DMS114 treated with DMSO at 0.1 percent for 48 hours (cell line): ENCODE data around the gene SPINK1.
"Not testable (repeated sequence)": the region's sequence is repeated elsewhere in the genome, so short reads cannot be mapped to it uniquely, and the experiment has no call there.

Source experiments
- DNase-seq: peaks from one replicate; lab custom pipeline; 2025; ENCODE audit not compliant: unreplicated experiment; lab: John Stamatoyannopoulos, UW

Gene SPINK1

GRCh38 chr5:147809830-147810666 is 21.4 kb downstream of the SPINK1 start:
- no peak for DNase-seq

GRCh38 chr5:147805030-147805454 is 26.4 kb downstream of the SPINK1 start:
- no peak for DNase-seq

- no peak for DNase-seq
These were observed 27.1 kb downstream of the SPINK1 start for GRCh38 chr5:147804334-147804733.

- DNase-seq = no peak
These were observed 27.5 kb downstream of the SPINK1 start for GRCh38 chr5:147803926-147804325.

- not testable (repeated sequence) for DNase-seq
These were observed 28.3 kb downstream of the SPINK1 start for GRCh38 chr5:147803161-147803560.

GRCh38 chr5:147801461-147801860 is 30.0 kb downstream of the SPINK1 start:
- no peak for DNase-seq

- no peak for DNase-seq
These were observed 31.0 kb downstream of the SPINK1 start for GRCh38 chr5:147800491-147800890.

- DNase-seq = no peak
These were observed 34.7 kb downstream of the SPINK1 start for GRCh38 chr5:147796556-147797308.

- no peak for DNase-seq
These were observed 40.3 kb downstream of the SPINK1 start for GRCh38 chr5:147791181-147791580.

GRCh38 chr5:147789820-147790219 is 41.7 kb downstream of the SPINK1 start:
- DNase-seq = no peak

GRCh38 chr5:147788023-147788422 is 43.4 kb downstream of the SPINK1 start:
- no peak for DNase-seq

GRCh38 chr5:147786142-147786541 is 45.3 kb downstream of the SPINK1 start:
- DNase-seq = no peak

- DNase-seq = no peak
These were observed 47.1 kb downstream of the SPINK1 start for GRCh38 chr5:147784146-147784987.

- no peak for DNase-seq
These were observed 49.1 kb downstream of the SPINK1 start, which contains the start of gene JAKMIP2 for GRCh38 chr5:147782110-147783028. TSS of gene JAKMIP2 (minus strand) at chr5:147782728. CDS start at chr5:147671806, 110,922 bp downstream.

GRCh38 chr5:147780924-147781573 is 50.4 kb downstream of the SPINK1 start:
- no peak for DNase-seq

- no peak for DNase-seq
These were observed 51.8 kb downstream of the SPINK1 start for GRCh38 chr5:147779694-147780093.

- DNase-seq = no peak
These were observed 54.5 kb downstream of the SPINK1 start for GRCh38 chr5:147776989-147777388.
